D721Med (cell line): ENCODE results near the gene CASQ2.
A peak's percentile ranks its signal among the peaks of the same experiment; 100 is the strongest.
"Not testable (repeated sequence)": the region's sequence is repeated elsewhere in the genome, so short reads cannot be mapped to it uniquely, and the experiment has no call there.

Experiments
- DNase-seq: peaks from one replicate; pipeline ENCODE4 v3.0.0; 2011; ENCODE audit warnings: low spot score; ENCODE audit not compliant: insufficient read length
- FAIRE-seq: peaks from 2 replicates; lab custom pipeline; 2011; peaks lifted over from hg19 to GRCh38; lab: Jason Lieb, UNC
- TF ChIP-seq, protein P1 (sequence below): IDR thresholded peaks from 2 replicates; pipeline ENCODE4 v1.5.1; 2012; ENCODE audit warnings: mild to moderate bottlenecking, control low read depth; ENCODE audit not compliant: insufficient read depth; ENCODE audit errors: missing control alignments

The CASQ2 gene

DNA sequence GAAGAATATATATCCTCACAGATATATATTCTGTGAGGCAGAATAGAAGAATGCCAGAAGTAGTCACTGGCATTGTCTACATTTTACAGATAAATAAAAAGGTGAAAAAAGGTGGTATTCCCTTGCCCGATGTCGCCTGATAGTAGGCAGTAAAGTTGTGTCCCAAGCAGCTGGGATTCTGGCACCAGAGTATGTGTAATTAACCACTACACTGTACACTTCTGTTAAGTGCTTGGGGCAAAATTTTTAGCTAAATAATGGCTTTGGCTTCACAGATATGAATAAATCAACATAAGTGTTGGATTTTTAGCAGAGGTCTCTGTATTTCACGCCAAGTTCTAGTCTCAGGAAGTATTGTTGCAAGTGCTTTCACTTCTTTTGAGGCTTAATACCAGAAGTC, 13.3 kb upstream of the CASQ2 start:
- FAIRE-seq (no peak), DNase-seq (no peak)
- TF ChIP-seq, protein P1, sequence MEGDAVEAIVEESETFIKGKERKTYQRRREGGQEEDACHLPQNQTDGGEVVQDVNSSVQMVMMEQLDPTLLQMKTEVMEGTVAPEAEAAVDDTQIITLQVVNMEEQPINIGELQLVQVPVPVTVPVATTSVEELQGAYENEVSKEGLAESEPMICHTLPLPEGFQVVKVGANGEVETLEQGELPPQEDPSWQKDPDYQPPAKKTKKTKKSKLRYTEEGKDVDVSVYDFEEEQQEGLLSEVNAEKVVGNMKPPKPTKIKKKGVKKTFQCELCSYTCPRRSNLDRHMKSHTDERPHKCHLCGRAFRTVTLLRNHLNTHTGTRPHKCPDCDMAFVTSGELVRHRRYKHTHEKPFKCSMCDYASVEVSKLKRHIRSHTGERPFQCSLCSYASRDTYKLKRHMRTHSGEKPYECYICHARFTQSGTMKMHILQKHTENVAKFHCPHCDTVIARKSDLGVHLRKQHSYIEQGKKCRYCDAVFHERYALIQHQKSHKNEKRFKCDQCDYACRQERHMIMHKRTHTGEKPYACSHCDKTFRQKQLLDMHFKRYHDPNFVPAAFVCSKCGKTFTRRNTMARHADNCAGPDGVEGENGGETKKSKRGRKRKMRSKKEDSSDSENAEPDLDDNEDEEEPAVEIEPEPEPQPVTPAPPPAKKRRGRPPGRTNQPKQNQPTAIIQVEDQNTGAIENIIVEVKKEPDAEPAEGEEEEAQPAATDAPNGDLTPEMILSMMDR = no peak

DNA sequence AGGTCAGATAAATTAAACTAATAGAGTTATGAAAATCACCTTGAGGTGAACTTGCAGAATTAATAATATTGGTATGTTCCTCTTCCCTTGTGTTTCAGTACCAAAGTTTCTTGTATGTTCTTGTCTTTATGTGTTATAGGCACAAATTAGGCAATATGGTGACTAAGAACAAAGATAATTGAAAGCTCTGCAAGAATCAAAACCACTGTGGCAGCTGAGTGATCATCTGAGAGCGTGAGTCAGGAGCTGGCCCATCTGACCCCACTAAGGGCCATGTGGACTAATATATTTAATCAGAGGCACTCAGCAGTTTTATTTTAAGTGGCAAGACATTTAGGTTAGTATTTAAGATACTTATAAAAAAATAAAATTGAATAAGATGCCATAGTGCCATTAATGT, 12.8 kb upstream of the CASQ2 start:
- FAIRE-seq (no peak), DNase-seq (no peak)
- TF ChIP-seq, protein P1 = no peak

DNA sequence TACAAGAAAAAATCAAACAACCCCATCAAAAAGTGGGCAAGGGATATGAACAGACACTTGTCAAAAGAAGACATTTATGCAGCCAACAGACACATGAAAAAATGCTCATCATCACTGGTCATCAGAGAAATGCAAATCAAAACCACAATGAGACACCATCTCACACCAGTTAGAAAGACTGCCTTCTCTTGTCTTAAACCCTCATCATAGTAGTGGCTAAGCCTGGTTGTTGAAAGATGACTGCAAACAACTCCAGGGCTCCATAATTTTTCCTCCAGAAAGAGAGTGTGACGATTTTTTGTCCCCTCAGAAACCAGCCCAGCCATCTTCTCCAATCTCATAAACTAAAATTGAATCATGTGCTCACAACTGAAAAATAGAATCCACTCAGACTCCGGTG, 12.1 kb upstream of the CASQ2 start:
- DNase-seq, FAIRE-seq: not testable (repeated sequence)

DNA sequence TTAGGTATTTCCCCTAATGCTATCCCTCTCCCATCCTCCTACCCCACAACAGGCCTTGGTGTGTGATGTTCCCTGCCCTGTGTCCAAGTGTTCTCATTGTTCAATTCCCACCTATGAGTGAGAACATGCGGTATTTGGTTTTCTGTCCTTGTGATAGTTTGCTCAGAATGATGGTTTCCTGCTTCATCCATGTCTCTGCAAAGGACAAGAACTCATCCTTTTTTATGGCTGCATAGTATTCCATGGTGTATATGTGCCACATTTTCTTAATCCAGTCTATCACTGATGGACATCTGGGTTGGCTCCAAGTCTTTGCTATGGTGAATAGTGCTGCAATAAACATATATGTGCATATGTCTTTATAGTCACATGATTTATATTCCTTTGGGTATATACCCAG, 10.6 kb upstream of the CASQ2 start:
- not testable (repeated sequence) for DNase-seq, FAIRE-seq

DNA sequence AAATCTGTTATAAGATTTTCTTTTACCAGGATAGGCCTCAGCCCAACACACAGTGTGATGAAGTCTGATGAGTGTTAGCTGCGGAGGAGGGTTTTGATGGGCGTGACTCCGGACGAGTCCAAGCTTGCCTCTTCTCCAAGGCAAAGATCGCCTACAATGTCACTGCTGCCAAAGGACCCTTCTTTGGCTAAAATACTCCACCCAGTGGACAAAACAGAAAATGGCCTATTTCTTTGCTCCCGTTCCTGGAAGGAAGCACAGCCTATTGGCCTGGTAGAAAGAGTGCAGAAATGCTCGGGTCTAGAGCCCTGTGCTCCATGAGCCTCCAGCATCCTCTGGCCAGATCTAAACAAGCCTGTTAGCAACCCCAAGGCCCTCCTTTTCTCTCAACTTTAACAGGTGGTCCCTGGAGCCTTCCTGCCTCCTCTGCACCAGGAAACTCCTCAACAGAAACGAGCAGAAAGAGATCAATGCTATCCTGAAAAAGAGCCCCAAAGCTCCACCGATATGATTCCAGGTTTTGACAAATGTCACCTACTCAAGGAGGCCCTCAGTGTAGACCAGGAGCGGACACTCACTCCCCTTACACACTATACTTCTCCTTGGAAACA, 3.4 kb upstream of the CASQ2 start:
- peak; percentile 66 for FAIRE-seq
- TF ChIP-seq, protein P1 = peak; percentile 89
- DNase-seq = no peak

DNA sequence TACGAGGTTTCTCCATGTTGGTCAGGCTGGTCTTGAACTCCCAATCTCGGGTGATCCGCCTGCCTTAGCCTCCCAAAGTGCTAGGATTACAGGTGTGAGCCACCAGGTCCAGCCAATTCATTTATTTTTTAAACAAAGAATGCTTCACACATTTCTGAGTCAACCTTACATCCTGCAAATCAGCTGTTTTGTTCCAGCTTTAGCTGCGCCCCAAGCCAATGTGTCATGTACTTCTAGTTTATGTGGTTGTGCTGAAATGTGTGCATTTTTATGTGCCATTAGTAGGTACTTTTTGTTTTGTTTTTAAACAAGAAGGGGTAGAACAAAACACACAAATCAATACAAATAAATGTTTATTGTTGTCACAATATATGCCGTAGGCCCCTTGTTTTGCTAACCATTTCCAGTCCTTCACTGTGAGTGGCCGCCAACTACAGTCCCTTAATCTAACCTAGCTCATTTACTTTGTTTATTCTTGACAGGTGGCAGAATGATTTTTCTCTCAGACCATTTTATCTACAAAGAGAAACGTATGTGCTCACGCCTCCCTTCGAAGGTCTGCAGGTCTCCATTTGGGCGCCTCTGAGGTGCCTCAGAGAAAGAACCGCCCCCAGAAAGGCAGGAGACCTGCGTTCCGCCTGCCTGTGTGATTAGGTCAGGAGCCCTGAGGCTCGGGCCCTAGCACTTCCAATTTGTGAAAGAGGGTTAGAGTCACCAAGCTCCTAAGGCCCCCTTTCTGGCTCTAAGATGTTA, 2.8 kb upstream of the CASQ2 start:
- DNase-seq (no peak), FAIRE-seq (no peak)
- TF ChIP-seq, protein P1 = no peak

DNA sequence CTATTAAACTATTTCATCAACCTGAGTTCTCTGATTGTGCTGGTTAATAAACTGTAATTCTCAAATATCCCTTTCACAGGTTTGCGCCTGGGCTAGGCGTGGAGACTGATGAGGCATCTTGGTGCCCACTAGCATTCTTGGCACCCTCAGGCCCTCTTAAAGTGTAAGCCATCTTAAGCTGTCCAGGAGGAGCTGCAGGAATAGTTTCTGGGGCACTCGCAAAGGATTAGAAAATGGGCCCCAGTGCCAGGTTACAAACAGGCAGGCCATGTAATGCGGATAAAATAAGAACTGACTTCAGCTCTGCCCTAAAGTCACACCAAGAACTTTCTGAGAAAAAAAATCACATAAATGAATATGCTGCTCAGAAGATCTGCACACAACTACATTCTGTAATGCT, 1.1 kb downstream of the CASQ2 start:
- DNase-seq (no peak), FAIRE-seq (no peak)
- TF ChIP-seq, protein P1 = no peak

DNA sequence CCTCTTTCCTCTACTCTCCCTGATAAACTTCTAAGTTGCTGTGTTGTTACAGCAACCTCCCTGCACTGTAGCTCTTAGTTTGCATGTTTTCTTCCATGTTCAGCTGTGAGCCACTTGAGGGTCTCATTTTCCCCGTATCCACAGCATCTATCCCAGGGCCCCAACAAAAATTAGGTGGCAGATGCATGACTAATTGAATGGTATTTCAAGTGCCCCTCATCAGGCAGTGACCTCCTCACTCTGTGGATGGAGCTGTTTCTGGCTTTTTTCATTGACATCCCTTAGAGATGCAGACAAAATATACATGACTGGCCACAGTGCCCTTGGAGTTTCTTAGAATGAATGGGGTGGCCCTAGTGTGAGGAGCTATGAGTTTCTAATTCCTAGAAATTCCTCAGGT, 3.4 kb downstream of the CASQ2 start:
- TF ChIP-seq, protein P1 = no peak
- FAIRE-seq = no peak
- DNase-seq = no peak
